Left renal cortex interstitium (tissue), 4 donors: ENCODE results near the gene ACO1. TPM values are rescaled to one million over a fixed set of nuclear protein-coding genes. Genes with fewer than 3 reads are reported as not detected.

Source experiments
- DNase-seq, 4 donors: peaks; one replicate each; pipeline ENCODE4 v3.0.0-alpha.2; 2013; ENCODE audit warnings: low read depth in 4 of 4, low spot score in 2 of 4, missing footprints in 1 of 4
- polyA plus RNA-seq, 4 donors: library from polyadenylated mRNA; unstranded; fragments of 120-200 nt; gene quantifications; one replicate each; pipeline ENCODE4 v1.2.1, GENCODE V29; 2013; ENCODE audit not compliant: insufficient read length in 4 of 4

The ACO1 gene
- polyA plus RNA-seq, 4 donors = 43.0 to 55.4 (median 45.5) TPM

GRCh38 chr9:32483343-32483742, 98.9 kb downstream of the ACO1 start:
- no peak for DNase-seq

GRCh38 chr9:32486839-32487562, 102.6 kb downstream of the ACO1 start:
- DNase-seq = no peak

- no peak for DNase-seq
Observed at GRCh38 chr9:32487981-32488380, 103.5 kb downstream of the ACO1 start.

GRCh38 chr9:32490601-32491000, 106.2 kb downstream of the ACO1 start:
- no peak for DNase-seq

GRCh38 chr9:32497921-32498320, 113.5 kb downstream of the ACO1 start:
- DNase-seq = no peak

GRCh38 chr9:32500768-32501167, 116.3 kb downstream of the ACO1 start:
- no peak for DNase-seq

GRCh38 chr9:32501868-32502267, 117.4 kb downstream of the ACO1 start:
- no peak for DNase-seq

- DNase-seq = no peak
Observed at GRCh38 chr9:32502464-32502863, 118.0 kb downstream of the ACO1 start.

- DNase-seq = no peak
Observed at GRCh38 chr9:32503008-32503407, 118.6 kb downstream of the ACO1 start.

Other genes with a start within 250 kb of the ACO1 start
- 10 to 100 TPM; 10.8 to 13.0 (median 12.0) TPM for gene RIGI, start 141.6 kb downstream of the ACO1 start, polyA plus RNA-seq
- 10 to 100 TPM; 15.9 to 20.6 (median 17.5) TPM for gene SMIM27, start 167.7 kb downstream of the ACO1 start, polyA plus RNA-seq
- 10 to 100 TPM; 27.9 to 38.6 (median 30.6) TPM for gene TOPORS, start 167.9 kb downstream of the ACO1 start, polyA plus RNA-seq
- gene NDUFB6, start 188.5 kb downstream of the ACO1 start, polyA plus RNA-seq = 100 to 1,000 TPM in 1 of 4 donors, 10 to 100 TPM in 3; 68.8 to 106 (median 73.4) TPM